ENCODE measurements around the gene NOXO1. TPM values are rescaled to one million over a fixed set of nuclear protein-coding genes. Genes with fewer than 3 reads are reported as not detected.
A peak's percentile ranks its signal among the peaks of the same experiment; 100 is the strongest.

The NOXO1 gene
- total RNA-seq, 2 experiments from 2014 or later, result not detected

GRCh38 chr16:1929105-1929504 lies 52.2 kb downstream of the NOXO1 start:
- Mint-ChIP-seq H3K9me3 (no peaks in the 10 kb centered on the region), H3K4me3 (peak overlapping the region; percentile 64), H3K27ac (no peak overlapping the region), H3K36me3 (no peaks in the 10 kb centered on the region), H3K27me3 (no peaks in the 10 kb centered on the region), H3K4me1 (ENCODE audit: low read depth) (peaks cover 2% of the 10 kb centered on the region)
- ChIA-PET POLR2A (interaction anchor here (1.1 kb wide), 1 partner anchor 32 kb away, joined by 7 read pairs; no protein-coding TSS in a partner anchor), CTCF (interaction anchor here (0.8 to 3.1 kb wide), 11 partner anchors 9 to 224 kb away, joined by 3 to 23 read pairs (median 4); partner anchors contain the start of genes EME2, MAPK8IP3, MRPS34 and MSRB1)
- intact Hi-C loops (cut with micrococcal nuclease), result loop anchor here (2.0 kb wide), 1 partner anchor 64 kb away; no protein-coding TSS in a partner anchor
- peak; percentile 25 for DNase-seq

Other genes starting within 250 kb of the NOXO1 start
- 10 to 100 TPM; 53.0 to 53.1 TPM for gene NME3, start 209.9 kb downstream of the NOXO1 start, total RNA-seq
- gene EME2, start 208.7 kb downstream of the NOXO1 start, total RNA-seq, result 10 to 100 TPM; 11.9 to 15.3 TPM
- 100 to 1,000 TPM; 151 to 152 TPM for gene MRPS34, start 208.3 kb downstream of the NOXO1 start, total RNA-seq
- gene SPSB3, start 198.9 kb downstream of the NOXO1 start, total RNA-seq, result 10 to 100 TPM; 21.2 to 21.8 TPM
- gene NUBP2, start 198.5 kb downstream of the NOXO1 start, total RNA-seq, result 10 to 100 TPM; 45.9 to 48.0 TPM
- not detected for gene IGFALS, start 187.8 kb downstream of the NOXO1 start, total RNA-seq
- gene HAGH, start 154.6 kb downstream of the NOXO1 start, total RNA-seq, result 10 to 100 TPM; 45.1 to 46.2 TPM
- 1 to 10 TPM; 8.5 to 8.8 TPM for gene FAHD1, start 154.3 kb downstream of the NOXO1 start, total RNA-seq
- gene MEIOB, start 109.3 kb downstream of the NOXO1 start, total RNA-seq, result not detected
- not detected for gene HS3ST6, start 63.1 kb downstream of the NOXO1 start, total RNA-seq
- 10 to 100 TPM; 20.7 to 23.6 TPM for gene MSRB1, start 38.3 kb downstream of the NOXO1 start, total RNA-seq
- gene RPL3L, start 26.8 kb downstream of the NOXO1 start, total RNA-seq, result not detected
- 100 to 1,000 TPM; 122 to 125 TPM for gene NDUFB10, start 21.9 kb downstream of the NOXO1 start, total RNA-seq
- gene RPS2, start 16.6 kb downstream of the NOXO1 start, total RNA-seq, result 1,000 to 10,000 TPM; 5,123 to 5,136 TPM
- gene RNF151, start 14.6 kb downstream of the NOXO1 start, total RNA-seq, result not detected
- gene TBL3, start 9.4 kb downstream of the NOXO1 start, total RNA-seq, result 10 to 100 TPM; 45.7 to 47.3 TPM
- 10 to 100 TPM; 34.4 to 37.5 TPM for gene GFER, start 2.7 kb upstream of the NOXO1 start, total RNA-seq
- gene SYNGR3, start 8.5 kb upstream of the NOXO1 start, total RNA-seq, result 10 to 100 TPM; 11.9 to 12.4 TPM
- gene ZNF598, start 28.4 kb upstream of the NOXO1 start, total RNA-seq, result 10 to 100 TPM; 67.2 to 67.6 TPM
- gene NPW, start 38.3 kb upstream of the NOXO1 start, total RNA-seq, result 1 to 10 TPM; 1.3 to 2.0 TPM
- 1 to 10 TPM; 1.1 to 1.4 TPM for gene NHERF2, start 45.4 kb upstream of the NOXO1 start, total RNA-seq
- 10 to 100 TPM; 24.3 to 26.2 TPM for gene NTHL1, start 66.4 kb upstream of the NOXO1 start, total RNA-seq
- gene TSC2, start 66.5 kb upstream of the NOXO1 start, total RNA-seq, result 10 to 100 TPM; 56.6 to 63.9 TPM
- gene PKD1, start 154.4 kb upstream of the NOXO1 start, total RNA-seq, result 10 to 100 TPM; 56.7 to 59.4 TPM
- gene RAB26, start 167.2 kb upstream of the NOXO1 start, total RNA-seq, result under 1 TPM in 1 of 2 experiments, not detected in 1; 0.33 TPM
- 10 to 100 TPM; 77.1 to 80.3 TPM for gene TRAF7, start 174.3 kb upstream of the NOXO1 start, total RNA-seq
- gene CASKIN1, start 215.1 kb upstream of the NOXO1 start, total RNA-seq, result under 1 TPM; 0.36 to 0.83 TPM
- gene MLST8, start 224.0 kb upstream of the NOXO1 start, total RNA-seq, result 10 to 100 TPM; 49.7 to 50.4 TPM
- 1 to 10 TPM; 5.7 to 8.5 TPM for gene BRICD5, start 229.4 kb upstream of the NOXO1 start, total RNA-seq
- gene PGP, start 233.4 kb upstream of the NOXO1 start, total RNA-seq, result 10 to 100 TPM; 19.3 to 19.5 TPM
- gene E4F1, start 242.1 kb upstream of the NOXO1 start, total RNA-seq, result 10 to 100 TPM; 19.3 to 19.6 TPM

Data from activated CD4-positive, alpha-beta memory T cell treated with anti-CD3 and anti-CD28 coated beads for 36 hours (primary cell).